ENCODE measurements around the gene COX5B. TPM values are rescaled to one million over a fixed set of nuclear protein-coding genes. Genes with fewer than 3 reads are reported as not detected.
A peak's percentile ranks its signal among the peaks of the same experiment; 100 is the strongest.
"Not testable (repeated sequence)": the region's sequence is repeated elsewhere in the genome, so short reads cannot be mapped to it uniquely, and the experiment has no call there.

Gene COX5B
- total RNA-seq, 2 donors from 2014 or later = 175 to 181 TPM

DNA sequence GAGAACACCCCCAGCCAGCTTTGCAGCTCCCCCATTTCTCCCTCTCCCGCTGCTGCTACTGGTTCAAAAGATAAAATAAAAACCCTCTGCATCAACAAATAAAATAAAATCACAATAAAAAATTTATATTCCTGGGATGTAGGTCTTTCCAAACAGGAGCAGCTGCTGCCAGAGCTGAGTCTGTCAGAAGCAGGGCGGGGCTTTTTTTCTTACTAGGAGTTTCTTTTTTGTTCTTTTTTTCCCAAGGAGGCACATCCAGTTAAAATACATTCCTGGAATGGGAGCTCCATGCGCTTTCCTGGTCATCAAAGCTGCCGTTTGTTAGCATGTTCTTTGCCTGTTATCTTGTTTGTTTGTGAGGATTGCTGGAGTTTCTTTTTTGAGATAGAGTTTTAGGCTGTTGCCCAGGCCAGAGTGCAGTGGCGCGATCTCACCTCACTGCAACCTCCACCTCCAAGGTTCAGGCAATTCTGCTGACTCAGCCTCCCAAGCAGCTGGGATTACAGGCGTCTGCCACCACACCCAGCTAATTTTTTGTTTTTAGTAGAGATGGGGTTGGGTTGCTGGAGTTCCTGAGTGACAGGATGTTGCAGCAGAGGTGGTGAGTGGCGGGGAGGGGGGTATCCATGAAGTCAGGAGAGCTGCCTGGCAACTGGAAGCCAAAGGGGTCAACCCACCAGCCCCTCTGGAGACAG, 20.4 kb upstream of the COX5B start:
- H3K9me3 Mint-ChIP-seq; H3K4me1 Mint-ChIP-seq (ENCODE audit: low read depth); H3K36me3 Mint-ChIP-seq (ENCODE audit: insufficient read depth in 2 of 2); H3K27ac Mint-ChIP-seq; DNase-seq; H3K4me3 Mint-ChIP-seq; ATAC-seq (replicated peaks in 1 of 2): not testable (repeated sequence)
- H3K27me3 Mint-ChIP-seq (ENCODE audit: low read depth) = peaks cover 15% of the 10 kb centered on the region

DNA sequence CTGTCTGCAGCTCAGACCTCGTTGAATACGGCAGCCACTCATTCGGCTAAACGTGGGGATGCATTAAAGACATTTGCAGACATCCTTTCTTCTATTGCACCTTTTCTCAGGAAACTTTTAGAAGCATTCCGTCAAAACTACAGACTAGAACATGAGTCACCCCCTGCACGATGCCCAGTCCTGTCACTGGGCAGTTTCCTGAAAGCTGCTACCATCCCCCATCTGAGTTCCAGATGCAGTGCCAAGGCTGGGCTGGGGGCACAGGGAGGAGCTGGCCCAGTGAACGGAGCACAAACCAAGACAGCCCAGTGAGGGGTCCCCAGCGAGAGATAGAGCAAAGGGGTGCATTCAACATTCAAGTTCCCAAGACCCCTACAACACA, 19.8 kb upstream of the COX5B start:
- H3K4me3 Mint-ChIP-seq; H3K36me3 Mint-ChIP-seq (ENCODE audit: insufficient read depth in 2 of 2); DNase-seq; H3K27ac Mint-ChIP-seq; H3K4me1 Mint-ChIP-seq (ENCODE audit: low read depth); ATAC-seq (replicated peaks in 1 of 2); H3K9me3 Mint-ChIP-seq: not testable (repeated sequence)
- H3K27me3 Mint-ChIP-seq (ENCODE audit: low read depth) = peaks cover 13% of the 10 kb centered on the region

DNA sequence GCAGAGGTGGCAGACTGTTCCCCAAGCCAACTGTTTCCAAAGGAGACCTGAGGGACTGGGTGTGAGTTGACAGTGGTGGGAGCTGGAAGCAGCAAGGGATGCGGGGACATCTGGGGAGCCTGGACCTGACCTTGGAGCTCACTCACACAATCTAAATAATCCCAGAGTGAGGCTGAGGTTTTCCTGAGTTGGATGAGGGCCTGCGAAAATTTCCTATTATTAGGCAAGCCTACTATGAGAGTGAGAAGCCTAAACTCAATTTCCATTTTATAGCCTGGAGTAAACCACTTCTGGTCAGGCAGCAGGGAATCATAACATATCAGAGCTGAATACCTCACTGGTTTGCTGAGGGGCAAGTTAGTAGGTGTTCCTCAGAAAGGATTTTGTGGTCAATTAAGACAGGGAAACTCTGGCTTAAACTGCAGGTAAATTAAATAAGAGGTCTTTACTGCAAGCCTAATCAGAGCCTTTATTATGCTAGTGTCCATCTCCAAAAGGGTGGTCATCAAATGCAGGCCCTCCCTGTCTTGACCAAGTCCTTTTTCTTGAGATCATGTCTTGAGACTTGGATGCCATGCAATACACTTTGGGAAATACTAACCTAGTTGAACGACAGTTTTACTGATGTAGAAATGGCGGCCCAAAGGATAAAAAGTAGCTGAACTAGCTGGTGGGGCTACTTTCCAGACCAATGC, 1.7 kb upstream of the COX5B start:
- DNase-seq (no peak), ATAC-seq (replicated peaks in 1 of 2) (no peak)
- H3K4me1 Mint-ChIP-seq (ENCODE audit: low read depth) = peaks cover 26% of the 10 kb centered on the region
- H3K4me3 Mint-ChIP-seq = no peak overlapping the region
- no peaks in the 10 kb centered on the region for H3K9me3 Mint-ChIP-seq
- peaks cover 9 to 17% of the 10 kb centered on the region in 2 donors for H3K36me3 Mint-ChIP-seq (ENCODE audit: insufficient read depth in 2 of 2)
- no peak overlapping the region for H3K27ac Mint-ChIP-seq
- H3K27me3 Mint-ChIP-seq (ENCODE audit: low read depth) = peaks cover 7% of the 10 kb centered on the region

DNA sequence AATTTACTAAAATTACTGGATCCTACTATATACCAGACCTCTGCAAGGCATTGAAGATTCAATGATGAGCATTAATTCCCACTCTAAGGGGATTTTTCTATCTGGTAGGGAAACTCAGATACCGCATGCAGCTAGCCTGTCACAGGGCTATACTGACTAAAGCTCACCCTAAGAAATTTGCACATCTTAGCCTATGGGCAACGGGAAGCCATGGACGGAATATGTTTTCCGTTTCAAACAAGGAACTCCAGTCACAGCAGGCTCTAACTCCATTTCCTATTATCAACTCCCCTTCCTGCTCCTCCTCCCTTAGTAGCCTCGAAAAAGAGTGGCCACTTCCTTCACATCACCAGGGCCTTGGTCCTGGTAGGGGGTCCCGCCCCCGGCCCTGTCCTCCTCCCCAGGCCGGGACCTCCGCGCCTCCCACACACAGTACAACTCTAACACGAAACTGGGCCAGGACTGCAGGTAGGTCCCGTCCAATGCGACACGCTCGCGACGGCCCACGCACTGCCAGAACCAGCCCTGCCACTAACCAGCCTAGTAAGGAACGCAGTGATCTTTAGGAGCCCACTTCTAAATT, 659 bp upstream of the COX5B start:
- DNase-seq (peak in 1 of 2 donors; percentile 52), ATAC-seq (replicated peaks in 1 of 2) (peak; percentile 61 to 67)
- Mint-ChIP-seq H3K27me3 (ENCODE audit: low read depth) (no peaks in the 10 kb centered on the region), H3K9me3 (no peaks in the 10 kb centered on the region), H3K27ac (peak overlapping the region; percentile 96), H3K36me3 (ENCODE audit: insufficient read depth in 2 of 2) (peaks cover 11 to 24% of the 10 kb centered on the region in 2 donors), H3K4me1 (ENCODE audit: low read depth) (peaks cover 33% of the 10 kb centered on the region), H3K4me3 (peak overlapping the region; percentile 90)

DNA sequence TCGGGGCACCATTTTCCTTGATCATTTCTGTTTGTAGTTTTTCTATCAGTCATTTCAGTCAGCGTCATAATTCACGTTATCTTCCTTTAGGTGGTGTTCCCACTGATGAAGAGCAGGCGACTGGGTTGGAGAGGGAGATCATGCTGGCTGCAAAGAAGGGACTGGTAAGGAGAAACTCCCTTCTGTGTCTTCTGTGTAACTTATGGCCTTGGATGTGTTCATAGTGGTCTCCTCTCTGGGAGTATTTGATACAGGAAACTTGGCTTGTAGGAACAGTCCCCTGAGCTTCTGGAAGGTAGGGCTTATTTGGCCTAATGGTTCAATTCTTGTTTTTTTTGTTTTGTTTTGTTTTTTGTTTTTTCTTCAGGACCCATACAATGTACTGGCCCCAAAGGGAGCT, 1.1 kb downstream of the COX5B start:
- no peaks in the 10 kb centered on the region for H3K27me3 Mint-ChIP-seq (ENCODE audit: low read depth)
- ATAC-seq (replicated peaks in 1 of 2) (no peak), DNase-seq (no peak)
- peaks cover 14 to 24% of the 10 kb centered on the region in 2 donors for H3K36me3 Mint-ChIP-seq (ENCODE audit: insufficient read depth in 2 of 2)
- peak overlapping the region; percentile 90 for H3K4me3 Mint-ChIP-seq
- H3K9me3 Mint-ChIP-seq = no peaks in the 10 kb centered on the region
- H3K27ac Mint-ChIP-seq = peak overlapping the region; percentile 96
- H3K4me1 Mint-ChIP-seq (ENCODE audit: low read depth) = peaks cover 33% of the 10 kb centered on the region

DNA sequence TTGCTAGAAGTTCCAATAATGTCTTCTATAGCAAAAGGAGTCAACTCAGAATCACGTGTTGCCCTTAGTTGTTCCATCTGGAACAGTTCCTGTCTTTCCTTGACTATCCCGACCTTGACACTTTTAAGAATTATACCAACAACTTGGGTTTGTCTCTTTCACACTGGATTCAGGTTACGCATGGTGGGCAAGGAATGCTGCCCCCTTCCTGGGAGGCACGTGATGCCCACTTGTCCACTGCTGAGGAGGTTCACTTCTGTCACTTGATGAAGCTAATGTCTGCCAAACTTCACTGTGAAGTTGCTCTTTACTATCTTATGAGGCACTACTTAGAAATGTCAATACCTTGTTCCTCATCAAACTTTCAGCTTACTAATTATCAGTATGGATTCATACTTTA, 5.3 kb downstream of the COX5B start:
- Mint-ChIP-seq H3K9me3 (no peaks in the 10 kb centered on the region), H3K27ac (peak overlapping the region; percentile 59), H3K4me1 (ENCODE audit: low read depth) (peaks cover 46% of the 10 kb centered on the region), H3K27me3 (ENCODE audit: low read depth) (no peaks in the 10 kb centered on the region), H3K4me3 (no peak overlapping the region), H3K36me3 (ENCODE audit: insufficient read depth in 2 of 2) (peaks cover 14 to 29% of the 10 kb centered on the region in 2 donors)
- ATAC-seq (replicated peaks in 1 of 2) = no peak
- no peak for DNase-seq

DNA sequence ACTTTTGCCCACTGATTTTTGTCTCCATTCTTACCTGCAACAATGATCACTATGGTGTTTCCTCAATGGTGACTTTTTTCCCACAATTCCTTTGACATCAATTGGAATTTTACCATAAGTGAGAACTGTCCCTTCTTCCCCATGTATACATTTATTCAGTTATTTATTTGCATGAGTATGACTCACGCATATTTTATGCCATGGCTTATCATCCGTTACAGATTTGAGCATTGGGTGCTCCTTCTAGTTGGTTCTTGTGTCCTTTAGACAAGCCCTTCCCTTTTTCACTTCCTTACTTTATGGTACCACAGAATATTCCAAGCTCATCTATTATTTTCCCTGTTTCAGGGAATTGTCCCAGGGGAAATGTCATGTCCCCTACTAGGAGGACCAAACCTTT, 7.6 kb downstream of the COX5B start:
- peaks cover 31% of the 10 kb centered on the region for H3K4me1 Mint-ChIP-seq (ENCODE audit: low read depth)
- ATAC-seq (replicated peaks in 1 of 2) (no peak), DNase-seq (no peak)
- no peaks in the 10 kb centered on the region for H3K27me3 Mint-ChIP-seq (ENCODE audit: low read depth)
- no peak overlapping the region for H3K27ac Mint-ChIP-seq
- H3K36me3 Mint-ChIP-seq (ENCODE audit: insufficient read depth in 2 of 2) = peaks cover 6 to 27% of the 10 kb centered on the region in 2 donors
- no peaks in the 10 kb centered on the region for H3K9me3 Mint-ChIP-seq
- H3K4me3 Mint-ChIP-seq = no peak overlapping the region

DNA sequence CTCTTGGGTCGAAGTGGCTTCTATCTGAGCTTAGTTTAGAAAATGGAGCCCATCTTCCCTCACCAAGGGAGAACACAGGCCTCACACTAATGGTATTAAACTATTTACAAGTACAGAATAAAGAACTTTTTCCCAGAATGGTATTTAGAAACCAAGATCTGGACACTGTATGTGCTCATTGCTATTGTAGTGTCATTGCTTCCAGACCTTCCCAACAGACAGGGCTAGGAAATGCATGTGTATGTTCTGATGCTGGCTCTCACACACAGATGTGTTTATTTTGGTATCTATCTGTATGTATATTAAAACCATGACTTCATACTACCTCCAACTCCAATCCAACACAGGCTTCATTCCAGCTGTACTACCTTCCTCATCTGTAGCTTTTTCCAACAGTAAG, 8.0 kb downstream of the COX5B start:
- Mint-ChIP-seq H3K9me3 (no peaks in the 10 kb centered on the region), H3K4me1 (ENCODE audit: low read depth) (peaks cover 31% of the 10 kb centered on the region), H3K27me3 (ENCODE audit: low read depth) (no peaks in the 10 kb centered on the region), H3K27ac (no peak overlapping the region), H3K36me3 (ENCODE audit: insufficient read depth in 2 of 2) (peaks cover 5 to 27% of the 10 kb centered on the region in 2 donors), H3K4me3 (no peak overlapping the region)
- DNase-seq (no peak), ATAC-seq (replicated peaks in 1 of 2) (no peak)

DNA sequence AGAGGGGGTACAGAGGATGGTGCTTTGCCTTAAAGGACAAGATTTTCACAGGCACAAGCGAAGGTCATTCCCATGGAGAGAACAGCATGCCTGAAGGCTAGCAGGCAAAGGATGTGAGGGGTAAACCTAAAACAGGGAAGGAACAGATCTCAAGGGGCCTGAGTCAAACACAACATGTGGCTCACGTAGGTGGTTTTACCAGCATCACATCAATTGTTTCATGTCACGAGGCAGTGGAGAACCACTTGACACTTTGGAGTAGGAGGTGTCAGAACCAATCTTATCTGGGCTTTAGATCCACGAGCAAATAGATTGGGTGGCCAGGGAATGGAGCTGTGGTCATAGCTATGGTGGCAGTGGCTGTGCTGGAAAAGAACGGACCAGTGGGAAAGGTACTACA, 8.4 kb downstream of the COX5B start:
- DNase-seq (no peak), ATAC-seq (replicated peaks in 1 of 2) (peak; percentile 44 to 54)
- Mint-ChIP-seq H3K27me3 (ENCODE audit: low read depth) (no peaks in the 10 kb centered on the region), H3K27ac (no peak overlapping the region), H3K9me3 (no peaks in the 10 kb centered on the region), H3K4me1 (ENCODE audit: low read depth) (peaks cover 28% of the 10 kb centered on the region), H3K36me3 (ENCODE audit: insufficient read depth in 2 of 2) (peaks cover 5 to 25% of the 10 kb centered on the region in 2 donors), H3K4me3 (no peak overlapping the region)

DNA sequence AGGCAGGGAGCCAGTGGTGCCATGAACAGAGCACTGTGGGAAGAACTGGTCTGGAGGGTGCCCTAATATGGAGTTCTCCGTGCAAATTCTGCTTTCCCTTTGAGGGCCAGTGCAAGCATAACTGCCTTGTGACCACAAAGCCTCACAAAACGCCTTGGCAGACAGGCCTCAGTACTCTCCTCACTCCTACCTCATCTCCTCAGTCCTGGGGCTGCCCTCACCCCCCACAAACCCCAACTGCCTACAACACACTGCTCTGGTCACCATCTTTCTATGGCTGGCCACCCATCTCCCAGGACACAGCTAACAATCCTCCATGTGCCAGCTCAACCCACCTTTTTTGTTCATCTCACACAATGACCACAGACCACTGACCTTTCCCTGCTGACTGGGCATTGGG, 8.9 kb downstream of the COX5B start:
- peaks cover 24% of the 10 kb centered on the region for H3K4me1 Mint-ChIP-seq (ENCODE audit: low read depth)
- H3K4me3 Mint-ChIP-seq = no peak overlapping the region
- no peaks in the 10 kb centered on the region for H3K27me3 Mint-ChIP-seq (ENCODE audit: low read depth)
- peak overlapping the region; percentile 5 for H3K27ac Mint-ChIP-seq
- no peaks in the 10 kb centered on the region for H3K9me3 Mint-ChIP-seq
- ATAC-seq (replicated peaks in 1 of 2) = peak; percentile 16 to 48
- no peak for DNase-seq
- H3K36me3 Mint-ChIP-seq (ENCODE audit: insufficient read depth in 2 of 2) = peaks cover 3 to 21% of the 10 kb centered on the region in 2 donors

DNA sequence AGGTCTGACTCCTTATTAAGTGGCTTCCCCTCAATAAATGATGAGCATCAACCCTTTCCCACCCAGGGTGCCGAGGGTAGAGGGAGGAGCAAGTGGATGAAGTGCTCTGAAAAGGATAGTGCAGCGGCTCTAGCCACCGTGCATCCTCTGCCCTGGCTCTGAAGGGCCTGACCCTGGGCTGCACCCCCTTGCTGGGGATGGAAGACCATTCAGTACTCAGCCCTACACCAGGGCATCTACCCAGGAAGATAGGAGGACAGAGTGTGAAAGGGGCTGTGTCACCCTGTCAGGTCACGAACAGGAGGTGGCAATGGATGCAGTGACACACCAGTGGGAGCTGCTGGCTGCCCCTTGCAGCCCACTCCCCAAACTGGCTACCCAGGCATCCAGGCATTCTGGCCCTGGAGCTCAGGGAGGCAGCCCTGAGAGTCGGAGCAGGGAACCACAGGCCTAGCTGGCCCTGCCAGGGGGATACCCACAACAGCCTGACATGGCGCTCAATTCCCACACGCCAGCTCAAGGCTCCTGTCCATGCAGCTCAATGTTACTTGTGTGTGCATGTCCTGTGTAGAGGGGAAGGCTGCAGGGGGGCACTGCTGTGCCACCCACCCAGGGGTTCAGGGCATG, 10.4 kb downstream of the COX5B start:
- peaks cover 0 to 24% of the 10 kb centered on the region in 2 donors for H3K36me3 Mint-ChIP-seq (ENCODE audit: insufficient read depth in 2 of 2)
- H3K27me3 Mint-ChIP-seq (ENCODE audit: low read depth) = no peaks in the 10 kb centered on the region
- H3K27ac Mint-ChIP-seq = no peak overlapping the region
- H3K9me3 Mint-ChIP-seq = no peaks in the 10 kb centered on the region
- DNase-seq (no peak), ATAC-seq (replicated peaks in 1 of 2) (peak in 1 of 2 donors; percentile 4)
- H3K4me1 Mint-ChIP-seq (ENCODE audit: low read depth) = peaks cover 35% of the 10 kb centered on the region
- no peak overlapping the region for H3K4me3 Mint-ChIP-seq

DNA sequence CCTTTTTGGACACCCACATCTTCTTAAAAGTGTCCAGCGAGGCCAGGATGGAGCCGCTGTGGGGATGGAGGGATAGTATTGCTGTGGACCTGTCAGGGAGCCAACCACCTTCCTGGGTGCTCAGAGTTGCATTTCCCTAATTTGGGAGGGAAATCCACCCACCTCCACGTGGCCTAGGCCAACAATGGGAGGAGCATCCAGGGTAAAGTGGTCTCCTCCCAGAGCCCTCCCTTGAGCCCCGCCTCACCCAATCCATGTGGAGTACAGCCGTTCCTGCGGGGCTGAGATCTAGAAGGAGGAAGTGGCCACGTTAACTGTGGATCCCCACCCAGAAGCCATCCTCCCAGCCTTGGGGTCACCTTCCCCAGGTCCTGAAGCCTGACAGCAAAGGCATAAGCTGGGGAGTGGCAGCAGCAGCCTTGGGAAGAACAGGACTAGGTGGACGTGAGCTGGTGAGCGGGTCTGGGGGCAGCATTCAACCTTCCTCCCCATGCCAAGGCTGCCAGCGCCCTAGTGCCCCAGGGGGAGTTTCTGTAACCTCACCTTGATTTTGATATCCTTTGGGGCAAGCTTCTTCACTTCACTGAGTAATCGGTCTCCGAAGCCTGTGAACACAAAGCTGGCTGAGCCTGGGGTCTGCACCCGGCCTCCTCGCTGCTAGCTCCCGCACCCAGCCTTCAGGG, 11.2 kb downstream of the COX5B start:
- ATAC-seq (replicated peaks in 1 of 2) = no peak
- Mint-ChIP-seq H3K4me1 (ENCODE audit: low read depth) (peaks cover 43% of the 10 kb centered on the region), H3K36me3 (ENCODE audit: insufficient read depth in 2 of 2) (peaks cover 0 to 26% of the 10 kb centered on the region in 2 donors), H3K9me3 (no peaks in the 10 kb centered on the region), H3K27ac (no peak overlapping the region), H3K27me3 (ENCODE audit: low read depth) (no peaks in the 10 kb centered on the region), H3K4me3 (no peak overlapping the region)
- DNase-seq = no peak

Measured in activated T-cell treated with anti-CD3 and anti-CD28 coated beads, Interleukin-2, amount 50 U/mL, for 72 hours (primary cell).